Esophagus squamous epithelium (tissue), 4 donors: Measurements from ENCODE around the gene ZP3.

ENCODE experiments used
- POLR2A ChIP-seq, 4 donors: fragments of 450-650 bp; IDR thresholded peaks; one replicate each; pipeline ENCODE4 v1.6.1; 2017; ENCODE audit warnings: antibody characterized with exemption in 4 of 4, mild to moderate bottlenecking in 4 of 4, moderate library complexity in 3 of 4
- TF ChIP-seq, protein P1 (sequence below), 6 experiments: fragments of 450-650 bp in 4 of 6; fragments of 200-600 bp in 2 of 6; sonication (generic) in 2 of 6; IDR thresholded peaks; one replicate each; pipeline ENCODE4 v1.5.1; 2016 to 2019; ENCODE audit warnings: antibody characterized with exemption in 6 of 6, mild to moderate bottlenecking in 4 of 6, moderate library complexity in 4 of 6

GRCh38 chr7:76426246-76426645 lies 1.5 kb downstream of the ZP3 start:
- TF ChIP-seq, protein P1, sequence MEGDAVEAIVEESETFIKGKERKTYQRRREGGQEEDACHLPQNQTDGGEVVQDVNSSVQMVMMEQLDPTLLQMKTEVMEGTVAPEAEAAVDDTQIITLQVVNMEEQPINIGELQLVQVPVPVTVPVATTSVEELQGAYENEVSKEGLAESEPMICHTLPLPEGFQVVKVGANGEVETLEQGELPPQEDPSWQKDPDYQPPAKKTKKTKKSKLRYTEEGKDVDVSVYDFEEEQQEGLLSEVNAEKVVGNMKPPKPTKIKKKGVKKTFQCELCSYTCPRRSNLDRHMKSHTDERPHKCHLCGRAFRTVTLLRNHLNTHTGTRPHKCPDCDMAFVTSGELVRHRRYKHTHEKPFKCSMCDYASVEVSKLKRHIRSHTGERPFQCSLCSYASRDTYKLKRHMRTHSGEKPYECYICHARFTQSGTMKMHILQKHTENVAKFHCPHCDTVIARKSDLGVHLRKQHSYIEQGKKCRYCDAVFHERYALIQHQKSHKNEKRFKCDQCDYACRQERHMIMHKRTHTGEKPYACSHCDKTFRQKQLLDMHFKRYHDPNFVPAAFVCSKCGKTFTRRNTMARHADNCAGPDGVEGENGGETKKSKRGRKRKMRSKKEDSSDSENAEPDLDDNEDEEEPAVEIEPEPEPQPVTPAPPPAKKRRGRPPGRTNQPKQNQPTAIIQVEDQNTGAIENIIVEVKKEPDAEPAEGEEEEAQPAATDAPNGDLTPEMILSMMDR (IDR thresholded peaks at IDR 0.05): no peak
- no peak for TF ChIP-seq POLR2A (IDR thresholded peaks at IDR 0.05)
